AG09319 (cell line): ENCODE data around the gene TYW3.
"Not testable (repeated sequence)": the region's sequence is repeated elsewhere in the genome, so short reads cannot be mapped to it uniquely, and the experiment has no call there.

ENCODE experiments used
- DNase-seq: peaks from one replicate; pipeline ENCODE4 v3.0.0-alpha.2; 2010; ENCODE audit warnings: low read depth; ENCODE audit errors: extremely low read depth
- CTCF ChIP-seq: IDR thresholded peaks from 2 replicates; pipeline ENCODE4 v1.5.1; 2011; ENCODE audit warnings: low read depth, mild to moderate bottlenecking, inconsistent platforms, low read length, moderate library complexity

The TYW3 gene

GRCh38 chr1:74731399-74732052 is 1.4 kb upstream of the TYW3 start:
- TF ChIP-seq CTCF = no peak
- no peak for DNase-seq

- not testable (repeated sequence) for DNase-seq
Observed at GRCh38 chr1:74732071-74732946, 643 bp upstream of the TYW3 start.

GRCh38 chr1:74733604-74734484 is 892 bp downstream of the TYW3 start:
- TF ChIP-seq CTCF = peak; percentile 73
- DNase-seq = no peak

- TF ChIP-seq CTCF = no peak
- DNase-seq = no peak
Observed at GRCh38 chr1:74737333-74737732, 4.4 kb downstream of the TYW3 start.

GRCh38 chr1:74740307-74740980 is 7.5 kb downstream of the TYW3 start:
- not testable (repeated sequence) for DNase-seq

GRCh38 chr1:74745247-74745646 is 12.3 kb downstream of the TYW3 start:
- DNase-seq = not testable (repeated sequence)

- no peak for DNase-seq
- TF ChIP-seq CTCF = no peak
Observed at GRCh38 chr1:74748960-74749359, 16.0 kb downstream of the TYW3 start.

GRCh38 chr1:74753104-74753503 is 20.2 kb downstream of the TYW3 start:
- no peak for TF ChIP-seq CTCF
- no peak for DNase-seq
